Nephron (organoid): ENCODE measurements around the gene POLE3.

Experiments
- H3K27ac Mint-ChIP-seq, 3 experiments: 2 replicates each; pipeline ENCODE4 v1.8.0; 2020; ENCODE audit warnings: mixed read lengths in 3 of 3, mild to moderate bottlenecking in 2 of 3, moderate library complexity in 1 of 3
- H3K27me3 Mint-ChIP-seq: 2 replicates; pipeline ENCODE4 v1.8.0; 2021; ENCODE audit warnings: low read depth, mild to moderate bottlenecking, moderate library complexity, mixed read lengths
- H3K36me3 Mint-ChIP-seq: 2 replicates; pipeline ENCODE4 v1.8.0; 2020; ENCODE audit warnings: low read depth, mixed read lengths
- H3K4me1 Mint-ChIP-seq: 2 replicates; pipeline ENCODE4 v1.8.0; 2020; ENCODE audit warnings: mixed read lengths
- H3K4me3 Mint-ChIP-seq, 3 experiments: 2 replicates each; pipeline ENCODE4 v1.8.0; 2020; ENCODE audit warnings: mild to moderate bottlenecking in 3 of 3, mixed read lengths in 3 of 3, moderate library complexity in 2 of 3
- H3K9me3 Mint-ChIP-seq: 2 replicates; pipeline ENCODE4 v1.8.0; 2020; ENCODE audit warnings: mixed read lengths
- CTCF ChIP-seq, 3 experiments: fragments of 200-600 bp; sonication (generic); IDR thresholded peaks; one replicate each; pipeline ENCODE4 v1.5.0; 2021; ENCODE audit warnings: antibody characterized with exemption in 3 of 3; ENCODE audit not compliant: unreplicated experiment in 3 of 3

Gene POLE3

GRCh38 chr9:113363336-113363735 lies 47.1 kb downstream of the POLE3 start:
- peaks cover 11% of the 10 kb centered on the region for H3K27me3 Mint-ChIP-seq
- no peaks in the 10 kb centered on the region for H3K9me3 Mint-ChIP-seq
- peaks cover 7% of the 10 kb centered on the region for H3K4me1 Mint-ChIP-seq
- H3K4me3 Mint-ChIP-seq: no peak overlapping the region
- no peak for TF ChIP-seq CTCF (IDR thresholded peaks at IDR 0.05; ENCODE audit: unreplicated experiment in 3 of 3)
- H3K36me3 Mint-ChIP-seq: no peaks in the 10 kb centered on the region
- H3K27ac Mint-ChIP-seq: no peak overlapping the region

GRCh38 chr9:113361304-113362018 lies 49.0 kb downstream of the POLE3 start:
- H3K4me3 Mint-ChIP-seq: no peak overlapping the region
- H3K36me3 Mint-ChIP-seq: no peaks in the 10 kb centered on the region
- no peaks in the 10 kb centered on the region for H3K9me3 Mint-ChIP-seq
- H3K27ac Mint-ChIP-seq: peak overlapping the region in 2 of 3 experiments; percentile 19 to 53
- no peak for TF ChIP-seq CTCF (IDR thresholded peaks at IDR 0.05; ENCODE audit: unreplicated experiment in 3 of 3)
- peaks cover 16% of the 10 kb centered on the region for H3K27me3 Mint-ChIP-seq
- H3K4me1 Mint-ChIP-seq: peaks cover 7% of the 10 kb centered on the region

GRCh38 chr9:113360242-113360842 lies 50.1 kb downstream of the POLE3 start:
- TF ChIP-seq CTCF (IDR thresholded peaks at IDR 0.05; ENCODE audit: unreplicated experiment in 3 of 3): no peak
- Mint-ChIP-seq H3K27ac (no peak overlapping the region), H3K4me3 (no peak overlapping the region), H3K27me3 (peaks cover 24% of the 10 kb centered on the region), H3K36me3 (no peaks in the 10 kb centered on the region), H3K9me3 (no peaks in the 10 kb centered on the region), H3K4me1 (peaks cover 7% of the 10 kb centered on the region)

GRCh38 chr9:113359385-113359784 lies 51.1 kb downstream of the POLE3 start:
- H3K4me3 Mint-ChIP-seq: no peak overlapping the region
- H3K9me3 Mint-ChIP-seq: no peaks in the 10 kb centered on the region
- peaks cover 30% of the 10 kb centered on the region for H3K27me3 Mint-ChIP-seq
- no peaks in the 10 kb centered on the region for H3K36me3 Mint-ChIP-seq
- peaks cover 7% of the 10 kb centered on the region for H3K4me1 Mint-ChIP-seq
- no peak overlapping the region for H3K27ac Mint-ChIP-seq
- no peak for TF ChIP-seq CTCF (IDR thresholded peaks at IDR 0.05; ENCODE audit: unreplicated experiment in 3 of 3)
